GM19395 (cell line): Measurements from ENCODE around the gene UPP1.

Source experiments
- ATAC-seq: cut with Tn5 transposase; IDR thresholded peaks from one replicate; pipeline ENCODE4 v1.9.1; 2021; ENCODE audit warnings: mild to moderate bottlenecking, moderate library complexity; ENCODE audit not compliant: unreplicated experiment

Gene UPP1

DNA sequence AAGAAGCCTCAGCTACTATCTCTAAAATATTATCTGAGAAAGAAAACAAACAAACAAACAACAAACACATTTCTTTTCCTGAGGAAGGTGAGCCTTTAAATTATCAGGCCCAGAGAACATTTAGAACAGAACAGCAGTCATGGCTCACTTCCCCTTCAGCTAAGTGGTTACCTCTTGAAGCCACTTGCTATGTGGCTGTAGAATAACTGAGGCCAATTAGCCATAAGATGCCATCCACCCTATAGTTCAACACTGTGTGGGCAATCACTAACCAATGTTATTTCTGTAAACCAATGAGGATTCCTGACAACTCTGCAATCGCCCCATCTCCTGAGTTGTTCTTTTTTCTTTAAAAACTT, 3.7 kb upstream of the UPP1 start:
- peak; percentile 19 for ATAC-seq

DNA sequence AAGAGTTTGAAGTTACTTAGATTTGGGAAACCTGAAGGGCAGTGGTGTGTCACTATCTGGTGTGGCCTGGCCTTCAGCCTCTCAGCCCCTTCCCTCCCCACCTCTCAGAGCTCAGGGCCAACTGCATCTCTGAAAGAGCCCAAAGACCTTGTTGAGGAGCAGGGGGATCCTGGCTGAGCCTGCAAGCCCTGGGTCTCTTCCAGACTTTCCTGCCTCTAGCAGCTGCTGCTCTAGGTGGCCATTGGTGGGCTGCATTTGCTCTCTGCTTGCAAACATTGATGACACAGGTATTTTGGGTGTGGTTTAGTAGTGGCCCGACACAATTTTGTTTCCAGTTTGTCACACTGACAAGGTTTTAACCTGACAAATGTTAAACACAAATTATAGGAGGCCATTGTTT, 3.1 kb upstream of the UPP1 start:
- no peak for ATAC-seq

DNA sequence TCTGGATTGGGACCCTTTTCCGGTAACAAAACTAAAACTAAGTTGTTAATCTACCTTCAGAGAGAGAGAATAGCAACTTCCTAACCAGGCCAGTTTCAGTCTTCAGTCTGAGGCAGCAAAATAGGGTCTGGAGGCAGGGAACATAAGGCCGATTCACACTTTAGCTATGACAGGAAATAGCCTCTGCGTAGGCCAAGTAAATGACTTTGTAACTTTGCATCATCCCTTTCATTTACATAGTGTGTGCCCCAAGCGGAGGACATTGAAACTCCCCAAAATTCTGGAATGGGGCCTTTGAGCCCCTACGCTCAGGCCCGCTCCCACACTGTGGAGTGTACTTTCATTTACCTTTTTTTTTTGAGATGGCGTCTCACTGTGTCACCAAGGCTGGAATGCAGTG, 1.7 kb upstream of the UPP1 start:
- ATAC-seq, result peak; percentile 13

DNA sequence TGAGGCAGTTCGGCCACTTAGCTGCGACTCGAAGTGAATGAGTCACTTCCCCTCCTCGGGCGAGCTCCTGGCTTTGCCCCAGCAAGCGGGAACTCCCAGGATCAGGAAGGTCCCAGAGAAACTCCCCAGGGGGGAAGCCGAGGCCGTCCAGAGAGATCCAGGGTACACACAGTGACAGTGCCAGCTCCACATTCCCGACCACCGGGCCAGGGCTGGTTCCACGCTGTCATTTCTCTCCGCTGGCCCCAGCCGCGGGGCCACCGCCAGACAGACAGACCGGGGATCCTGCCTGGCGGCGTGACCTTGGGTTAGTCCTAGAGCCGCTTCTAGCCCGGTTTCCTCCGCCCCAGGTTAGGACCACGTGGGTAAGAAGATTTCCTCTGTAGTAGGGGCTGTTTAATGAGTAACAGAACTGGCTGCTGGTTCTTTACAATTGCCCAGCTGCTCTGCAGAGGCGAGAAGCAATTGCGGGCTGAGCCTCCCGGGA, 463 bp upstream of the UPP1 start:
- ATAC-seq, result peak; percentile 69

DNA sequence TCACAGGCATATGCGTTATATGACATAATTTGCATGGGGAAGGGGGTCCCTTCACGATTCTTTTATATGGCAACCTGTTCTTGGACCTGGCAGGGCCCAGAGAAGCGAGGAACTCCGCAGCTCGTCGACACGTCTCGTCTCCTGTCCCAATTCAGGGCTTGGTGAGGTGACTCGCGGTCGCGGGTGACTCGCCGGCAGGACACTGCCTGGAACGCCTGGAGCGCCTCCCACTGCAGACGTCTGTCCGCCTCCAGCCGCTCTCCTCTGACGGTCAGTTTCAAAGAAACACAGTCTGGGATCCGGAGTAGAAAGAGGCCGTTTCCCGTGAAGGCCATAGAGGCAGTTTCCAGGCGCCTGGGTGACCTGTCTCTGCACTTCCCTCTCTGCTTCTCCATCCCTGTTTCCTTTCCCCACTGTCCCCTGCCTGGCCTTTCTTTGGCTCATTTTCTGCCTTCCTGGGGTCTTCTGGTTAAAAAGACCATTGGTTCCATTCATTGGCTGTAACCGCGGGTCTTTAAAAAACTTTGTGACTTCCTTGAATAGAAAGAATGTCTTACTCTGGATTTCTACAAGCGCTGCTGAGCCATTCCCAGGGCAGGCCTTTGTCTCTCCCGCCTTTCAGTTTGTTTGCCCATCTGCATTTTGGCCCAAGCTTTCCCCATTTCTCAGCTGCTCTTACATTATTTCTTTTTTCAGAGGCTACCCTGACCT, 1.2 kb downstream of the UPP1 start:
- ATAC-seq, result no peak

DNA sequence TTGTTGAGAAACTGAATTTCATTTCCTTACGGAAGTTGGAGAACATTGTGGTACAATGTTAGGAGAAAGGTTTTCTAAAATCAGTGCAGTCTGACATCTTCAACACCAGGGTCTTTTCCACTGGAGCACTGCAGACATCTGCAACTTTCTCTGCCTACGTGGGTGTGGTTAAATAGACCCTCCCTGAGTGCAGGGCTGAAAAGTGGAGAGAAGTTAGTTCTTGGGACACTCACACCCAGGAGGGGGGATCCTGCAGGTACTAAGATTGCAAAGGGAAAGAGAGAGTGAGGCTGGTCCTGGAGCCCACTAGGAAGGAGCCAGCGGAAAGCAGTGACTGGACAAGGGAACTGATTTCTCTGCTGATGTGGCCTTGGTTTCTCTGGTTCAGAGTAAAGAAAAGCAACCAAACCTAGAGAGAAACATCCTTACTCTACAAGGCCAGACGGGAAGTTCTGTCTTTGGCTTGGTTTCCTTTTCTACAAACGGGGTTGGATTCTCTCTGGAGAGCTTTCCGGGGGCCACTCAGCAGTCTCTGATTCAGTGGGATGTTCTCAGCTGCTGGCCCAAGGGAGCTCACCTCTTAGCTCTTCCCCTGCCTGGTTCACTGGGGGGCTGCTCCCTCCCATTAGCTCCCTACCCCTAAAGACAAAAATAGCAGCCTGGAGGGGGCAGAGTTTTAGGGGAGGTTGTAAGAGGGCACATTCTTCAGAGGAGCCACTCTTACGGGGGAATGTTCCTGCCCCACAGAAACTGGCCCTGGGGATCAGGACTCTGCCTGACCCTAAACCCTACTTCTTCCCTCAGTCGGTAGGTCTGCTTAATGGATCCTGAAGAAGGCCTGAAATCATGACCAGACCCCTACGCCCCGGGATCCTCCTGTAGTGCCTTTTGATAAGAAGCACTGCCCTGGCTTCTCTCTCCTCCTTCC, 2.7 kb downstream of the UPP1 start:
- no peak for ATAC-seq

DNA sequence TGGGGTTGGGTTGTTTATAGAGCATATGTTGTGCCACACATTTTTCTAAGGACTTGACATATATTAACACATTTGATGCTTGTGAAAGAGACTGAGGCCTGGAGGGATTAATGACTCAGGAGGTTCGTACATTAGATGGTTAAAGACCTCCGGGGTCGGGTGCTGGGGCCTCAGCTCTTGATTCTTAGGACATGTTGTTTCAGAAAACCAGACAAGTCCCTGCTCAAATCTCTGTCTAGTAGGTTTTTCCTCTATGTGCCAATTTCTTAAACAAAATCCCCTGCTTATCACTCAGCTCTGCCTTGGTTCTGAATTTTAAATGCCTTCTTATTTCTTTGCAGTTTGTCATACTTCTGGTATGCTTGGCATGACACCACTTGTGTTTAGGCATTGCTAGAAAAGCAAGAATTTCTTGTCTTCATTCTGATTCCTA, 5.8 kb downstream of the UPP1 start:
- no peak for ATAC-seq

DNA sequence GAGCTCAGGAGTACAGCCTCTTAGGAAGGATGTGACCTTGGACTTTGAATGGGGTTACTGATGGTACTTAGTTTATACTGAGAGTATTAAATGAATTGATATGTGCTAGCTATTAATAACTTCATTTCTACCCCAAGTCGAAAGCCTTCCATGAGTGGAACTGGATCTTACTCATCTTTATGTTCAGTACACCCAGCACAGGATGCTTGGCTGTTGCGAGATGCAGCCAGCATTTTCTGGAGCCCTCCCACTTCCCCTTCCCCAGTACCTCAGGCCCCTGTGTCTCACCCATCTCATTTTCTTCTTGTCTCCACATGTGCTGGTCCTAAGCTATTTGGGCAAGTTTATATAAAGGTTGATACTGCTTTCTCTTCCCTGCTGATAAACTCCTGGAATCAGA, 7.2 kb downstream of the UPP1 start:
- ATAC-seq, result no peak

DNA sequence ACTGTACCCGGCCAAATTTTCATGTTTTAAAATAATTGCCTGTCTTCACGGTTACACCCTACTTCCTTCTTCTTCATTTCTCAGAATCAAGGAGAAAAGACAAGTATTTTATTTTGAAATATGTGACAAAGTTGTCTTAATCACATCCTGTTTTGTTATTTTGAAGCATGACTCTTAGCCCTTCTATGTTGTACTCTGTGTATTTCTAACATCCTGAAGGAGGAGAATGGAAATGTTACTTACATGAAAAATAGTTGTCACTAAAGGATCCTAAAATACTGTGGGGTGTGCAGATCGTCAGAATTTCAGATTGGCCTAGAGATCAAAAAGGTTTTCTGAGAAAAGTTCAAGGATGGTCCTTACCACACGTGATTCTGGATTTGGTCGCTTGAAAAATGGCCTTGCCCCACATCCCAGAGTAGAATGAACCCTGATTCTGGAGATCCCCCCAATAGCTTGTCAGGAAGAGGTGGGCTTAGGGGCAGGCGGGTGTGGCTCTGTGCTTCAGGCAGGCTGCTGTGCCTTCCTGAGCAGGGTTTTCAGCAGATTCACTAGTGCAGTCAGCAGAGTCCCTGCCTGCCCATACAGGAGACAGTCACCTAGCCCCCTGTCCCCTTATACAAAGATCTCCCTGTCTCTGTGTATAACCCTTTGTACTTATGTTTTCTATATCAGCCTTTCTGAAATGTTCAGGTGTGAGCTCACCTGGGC, 8.6 kb downstream of the UPP1 start:
- no peak for ATAC-seq

DNA sequence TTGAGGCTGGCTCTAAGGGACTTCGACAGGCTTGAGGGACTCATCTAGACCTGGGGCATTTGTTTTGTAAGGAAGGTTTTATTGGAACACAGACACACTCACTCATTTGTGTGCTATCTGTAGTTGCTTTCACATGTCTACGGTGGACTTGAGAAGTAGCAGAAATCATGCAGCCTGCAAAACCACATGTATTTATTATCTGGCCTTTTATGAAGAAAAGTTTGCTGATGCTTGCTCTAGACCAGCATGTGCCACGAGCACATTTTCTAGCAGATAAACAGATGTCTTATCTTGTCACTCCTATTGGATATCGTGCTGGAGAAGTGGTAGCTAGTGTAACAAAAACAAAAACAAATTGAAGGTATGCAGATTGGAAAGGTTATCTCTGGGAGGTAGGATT, 9.8 kb downstream of the UPP1 start:
- ATAC-seq, result no peak

DNA sequence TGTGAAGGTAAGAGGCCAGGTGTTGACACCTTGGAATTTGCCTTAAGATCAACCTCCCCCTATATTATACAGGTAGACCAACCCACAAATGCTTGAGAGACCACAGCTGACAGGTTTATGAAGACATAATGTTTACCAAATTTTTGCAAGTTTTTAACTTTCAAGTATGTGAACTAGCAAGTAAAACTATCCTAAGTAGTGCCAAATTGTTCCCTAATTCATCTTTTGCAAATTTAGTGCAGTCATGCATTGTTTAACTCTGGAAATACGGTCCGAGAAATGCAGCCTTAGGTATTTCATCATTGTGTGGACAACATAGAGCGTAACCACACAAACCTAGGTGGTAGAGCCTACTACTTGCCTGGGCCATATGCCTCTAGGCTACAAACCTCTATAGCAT, 10.7 kb downstream of the UPP1 start:
- ATAC-seq, result no peak

DNA sequence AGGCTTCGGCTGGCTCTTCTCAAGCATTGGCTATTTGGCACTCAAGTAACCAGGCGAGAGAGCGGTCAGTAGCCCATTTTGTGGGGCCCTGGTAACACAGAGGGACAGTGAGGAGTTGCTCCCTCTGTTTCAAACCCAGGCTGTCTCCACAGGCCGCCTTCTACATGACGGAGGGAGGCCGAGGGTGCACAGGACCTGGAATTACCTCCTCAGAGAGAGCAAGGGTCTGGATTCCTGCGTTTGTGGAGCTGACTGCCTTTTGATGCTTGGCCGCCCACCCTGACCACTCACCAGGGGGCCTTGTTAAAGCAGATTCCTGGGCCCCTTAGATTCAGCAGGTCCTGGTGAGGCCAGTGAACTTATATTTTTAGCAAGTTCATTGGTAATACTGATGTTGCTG, 12.3 kb downstream of the UPP1 start:
- ATAC-seq, result no peak

DNA sequence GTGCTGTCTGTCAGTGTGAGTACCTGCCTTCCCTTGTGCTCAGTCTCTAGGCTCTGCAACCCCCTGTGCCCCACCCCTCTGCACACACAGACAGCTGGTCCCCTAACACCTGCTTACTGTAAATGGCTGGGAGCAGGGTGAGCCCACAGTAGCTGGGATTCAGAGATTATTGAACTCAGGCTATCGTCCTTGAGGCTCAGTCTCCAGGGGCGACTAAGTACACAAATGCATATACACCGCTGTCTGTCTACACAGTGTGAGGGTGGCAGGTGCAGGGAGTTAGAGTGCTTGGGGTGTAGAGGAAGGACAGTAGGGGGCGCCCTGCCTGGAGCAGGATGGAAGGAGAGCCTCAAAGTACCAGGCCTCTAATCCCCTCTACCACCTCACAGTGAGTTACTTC, 12.9 kb downstream of the UPP1 start:
- ATAC-seq, result no peak

DNA sequence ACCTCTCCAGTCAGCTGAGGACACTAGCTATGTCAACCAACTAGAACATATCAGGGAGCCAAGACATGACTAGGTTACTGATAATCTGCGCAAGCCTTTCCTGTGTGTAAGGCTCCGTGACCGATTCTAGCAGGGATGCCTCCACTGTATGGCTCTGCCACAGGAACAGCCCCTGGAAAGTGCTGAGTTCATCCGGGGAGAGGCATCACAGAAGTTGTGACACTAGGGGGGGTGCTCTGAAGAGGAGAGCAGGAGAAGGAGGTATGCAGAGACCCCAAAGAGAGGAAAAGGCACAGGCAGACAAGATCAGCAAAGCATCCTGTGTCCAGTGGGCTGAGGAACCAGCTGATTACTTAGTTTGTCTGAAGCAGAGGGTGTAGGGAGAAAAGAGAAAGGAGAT, 13.5 kb downstream of the UPP1 start:
- ATAC-seq, result no peak

DNA sequence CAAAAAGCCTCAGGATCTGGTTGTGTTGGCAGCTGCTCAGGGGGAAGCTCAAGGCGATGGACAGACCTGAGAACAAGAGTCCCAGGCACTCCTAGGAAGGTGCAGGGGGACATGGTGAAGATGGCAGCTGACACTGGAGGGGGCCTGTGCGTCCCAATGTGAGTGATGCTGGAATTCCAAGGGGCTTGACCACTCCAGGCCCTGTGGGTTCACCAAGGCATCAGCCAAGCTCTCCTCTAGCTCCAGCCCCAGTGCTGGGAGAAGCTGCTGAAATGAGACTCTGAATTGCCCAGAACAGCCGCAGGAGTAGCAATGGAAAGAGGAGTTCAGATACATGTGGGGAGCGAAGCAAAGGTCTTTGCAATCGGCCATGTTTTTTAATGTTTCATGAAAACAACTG, 16.0 kb downstream of the UPP1 start:
- no peak for ATAC-seq

DNA sequence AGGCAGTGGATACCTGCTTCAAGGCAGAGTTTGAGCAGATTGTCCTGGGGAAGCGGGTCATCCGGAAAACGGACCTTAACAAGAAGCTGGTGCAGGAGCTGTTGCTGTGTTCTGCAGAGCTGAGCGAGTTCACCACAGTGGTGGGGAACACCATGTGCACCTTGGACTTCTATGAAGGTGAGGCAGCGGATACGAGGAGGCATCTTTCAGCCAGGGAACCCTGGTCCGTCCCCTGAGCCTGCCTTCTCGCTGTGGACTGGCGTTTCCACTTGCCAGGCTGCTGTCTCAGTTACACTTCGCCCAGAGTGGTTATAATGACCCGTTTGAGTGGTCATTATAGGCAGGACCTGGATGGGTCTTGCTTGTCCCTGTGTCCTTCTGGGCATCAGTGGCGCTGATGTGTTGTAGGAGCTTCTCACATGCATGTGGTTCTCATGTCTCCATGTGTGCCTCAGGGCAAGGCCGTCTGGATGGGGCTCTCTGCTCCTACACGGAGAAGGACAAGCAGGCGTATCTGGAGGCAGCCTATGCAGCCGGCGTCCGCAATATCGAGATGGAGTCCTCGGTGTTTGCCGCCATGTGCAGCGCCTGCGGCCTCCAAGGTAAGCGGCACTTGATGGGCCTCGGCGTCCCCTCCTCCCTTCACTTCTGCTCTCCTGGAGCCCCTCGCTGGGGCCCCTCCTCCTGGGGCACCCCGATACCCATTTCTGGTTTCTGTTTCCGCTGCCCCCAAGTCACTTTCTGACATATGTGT, 18.0 kb downstream of the UPP1 start:
- ATAC-seq, result no peak

DNA sequence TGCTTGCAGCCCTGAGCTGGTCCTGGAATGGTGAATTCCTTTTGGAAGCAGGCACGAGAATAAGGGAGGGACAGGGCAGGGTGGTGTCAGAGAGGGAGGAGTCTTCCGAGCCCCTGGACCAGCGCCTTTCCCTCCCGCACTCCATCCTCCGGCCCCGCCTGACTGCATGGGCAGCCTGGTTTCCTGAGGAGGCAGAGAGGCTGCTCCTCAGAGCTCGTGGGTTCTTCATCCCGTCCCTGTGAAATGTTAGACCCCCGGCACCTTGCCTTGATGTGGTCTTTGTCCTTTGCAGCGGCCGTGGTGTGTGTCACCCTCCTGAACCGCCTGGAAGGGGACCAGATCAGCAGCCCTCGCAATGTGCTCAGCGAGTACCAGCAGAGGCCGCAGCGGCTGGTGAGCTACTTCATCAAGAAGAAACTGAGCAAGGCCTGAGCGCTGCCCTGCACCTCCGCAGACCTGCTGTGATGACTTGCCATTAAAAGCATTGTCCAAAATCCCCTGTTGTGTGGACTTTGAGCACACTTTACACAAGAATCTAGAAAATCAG, 18.9 kb downstream of the UPP1 start:
- no peak for ATAC-seq

DNA sequence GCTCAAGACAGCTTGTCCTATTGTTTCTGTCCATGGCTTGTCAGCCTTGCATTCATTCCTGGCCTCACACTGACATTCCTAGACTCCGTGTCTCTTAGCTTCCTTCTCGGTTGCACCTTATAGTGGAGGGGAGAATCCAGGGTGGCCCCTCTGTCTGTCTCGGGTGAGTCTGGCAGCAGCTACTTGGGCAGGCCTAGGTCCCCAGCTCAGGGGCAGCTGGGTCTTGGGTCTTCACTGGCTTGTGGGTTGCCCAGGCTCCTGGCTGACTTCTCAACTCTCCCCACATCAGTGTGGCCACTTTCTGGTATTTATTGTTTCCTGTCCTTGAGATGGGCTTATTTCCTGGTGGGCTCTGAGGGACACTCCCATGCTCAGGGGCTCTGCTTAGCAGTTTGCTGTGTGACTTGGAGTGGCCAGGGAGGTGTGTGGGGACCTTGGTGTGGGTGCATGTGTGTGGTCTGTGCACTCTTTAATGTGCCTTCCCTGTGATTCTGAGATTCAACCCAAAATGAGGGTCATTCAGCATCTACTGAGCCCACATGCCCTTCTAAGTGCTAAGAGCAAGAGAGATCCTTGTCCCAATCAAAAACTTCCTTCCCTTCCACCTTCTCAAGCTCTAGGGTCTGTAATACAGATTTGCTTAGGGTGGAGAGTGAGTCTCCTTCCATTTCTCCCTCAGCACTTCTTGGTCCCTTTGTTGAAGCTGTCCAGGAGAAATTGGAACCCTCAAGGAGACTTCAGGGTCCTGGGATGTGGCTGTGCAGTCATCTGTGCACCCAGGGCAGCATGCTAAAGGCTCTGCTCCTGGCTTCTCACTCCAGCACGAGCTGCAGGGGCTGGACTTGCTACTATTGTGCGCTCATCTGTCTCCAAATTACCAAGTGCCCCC, 20.1 kb downstream of the UPP1 start:
- no peak for ATAC-seq

DNA sequence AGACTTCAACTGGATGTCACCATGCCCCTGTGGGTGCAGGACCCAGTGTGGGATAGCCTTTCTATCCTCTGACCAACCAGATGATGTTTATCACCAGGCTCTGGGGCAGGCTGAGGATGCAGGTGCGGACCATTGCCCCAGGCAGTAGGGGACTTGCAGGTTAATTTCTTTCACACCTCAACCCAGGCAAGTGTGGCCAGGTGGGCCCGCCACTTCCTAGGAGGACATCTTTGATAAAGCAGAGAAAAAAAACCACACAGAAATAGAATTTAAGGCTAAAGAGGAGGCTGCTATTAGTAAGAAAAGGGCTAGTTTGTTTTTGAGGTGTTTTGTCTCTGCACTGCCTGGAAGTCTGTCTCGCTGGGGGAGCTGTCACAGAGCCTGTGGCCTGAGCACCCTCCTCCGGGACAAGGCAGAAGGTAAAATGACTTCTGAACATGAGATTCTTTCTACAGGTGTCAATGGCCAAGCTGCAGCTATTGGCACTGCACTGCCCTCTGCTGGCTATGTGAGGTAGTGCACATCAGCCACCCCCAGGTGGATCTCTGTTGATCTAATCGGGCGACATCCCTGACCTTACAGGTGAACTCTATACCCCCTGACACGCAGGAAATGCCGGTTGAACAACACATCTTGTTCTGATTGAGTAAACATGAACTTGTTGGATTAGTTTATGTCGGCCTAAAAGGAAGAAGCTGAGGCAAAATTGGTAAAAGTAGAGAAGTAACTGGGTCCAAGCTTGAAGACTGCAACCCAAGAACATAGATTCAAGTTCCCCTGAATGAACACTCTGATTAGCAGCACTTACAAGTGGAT, 21.0 kb downstream of the UPP1 start:
- ATAC-seq, result peak; percentile 97
